CD4-positive, alpha-beta T cell treated with Interferon alpha-2 for 1 hour (primary cell): ENCODE results near the gene LAMC2.
"Not testable (repeated sequence)": the region's sequence is repeated elsewhere in the genome, so short reads cannot be mapped to it uniquely, and the experiment has no call there.

Experiments used
- DNase-seq, 2 donors: peaks; one replicate each; pipeline ENCODE4 v3.0.0-alpha.2; 2020 to 2022

The LAMC2 gene

DNA sequence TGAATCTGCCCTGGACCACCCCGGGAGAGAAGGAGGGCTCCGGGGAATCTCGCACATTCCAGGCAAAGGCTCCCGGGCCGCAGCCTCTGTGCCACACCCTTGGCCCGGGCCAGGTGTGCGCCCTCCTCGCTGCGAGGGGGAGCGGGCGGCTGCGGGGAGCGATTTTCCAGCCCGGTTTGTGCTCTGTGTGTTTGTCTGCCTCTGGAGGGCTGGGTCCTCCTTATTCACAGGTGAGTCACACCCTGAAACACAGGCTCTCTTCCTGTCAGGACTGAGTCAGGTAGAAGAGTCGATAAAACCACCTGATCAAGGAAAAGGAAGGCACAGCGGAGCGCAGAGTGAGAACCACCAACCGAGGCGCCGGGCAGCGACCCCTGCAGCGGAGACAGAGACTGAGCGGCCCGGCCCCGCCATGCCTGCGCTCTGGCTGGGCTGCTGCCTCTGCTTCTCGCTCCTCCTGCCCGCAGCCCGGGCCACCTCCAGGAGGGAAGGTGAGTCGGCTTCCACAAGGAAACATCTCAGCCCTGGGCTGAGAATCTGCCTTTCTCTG is at the start of gene LAMC2:
Gene LAMC2 (plus strand): TSS at position 324 of the 550 bp plus-strand sequence. CDS start 89 bp downstream, at position 413.
- no peak for DNase-seq

DNA sequence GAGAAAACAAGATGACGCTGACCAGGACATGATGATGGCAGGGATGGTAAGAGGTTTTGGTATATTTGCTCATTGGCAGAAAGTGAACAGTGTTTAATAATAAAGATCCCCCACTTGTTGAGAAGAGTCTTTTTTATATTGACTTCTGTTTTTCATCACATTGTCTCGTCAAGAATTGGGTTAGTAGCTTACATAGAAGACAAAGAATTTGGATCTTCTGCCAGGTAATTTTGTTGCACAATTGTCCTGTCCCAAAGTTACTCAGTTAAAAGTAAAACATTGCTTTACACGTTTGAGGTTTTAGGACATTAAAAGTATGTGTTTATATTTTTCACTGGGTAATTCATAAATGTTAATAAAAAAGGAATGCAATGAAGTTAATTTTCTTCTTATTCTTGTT is 48.3 kb upstream of the LAMC2 start:
- no peak for DNase-seq

DNA sequence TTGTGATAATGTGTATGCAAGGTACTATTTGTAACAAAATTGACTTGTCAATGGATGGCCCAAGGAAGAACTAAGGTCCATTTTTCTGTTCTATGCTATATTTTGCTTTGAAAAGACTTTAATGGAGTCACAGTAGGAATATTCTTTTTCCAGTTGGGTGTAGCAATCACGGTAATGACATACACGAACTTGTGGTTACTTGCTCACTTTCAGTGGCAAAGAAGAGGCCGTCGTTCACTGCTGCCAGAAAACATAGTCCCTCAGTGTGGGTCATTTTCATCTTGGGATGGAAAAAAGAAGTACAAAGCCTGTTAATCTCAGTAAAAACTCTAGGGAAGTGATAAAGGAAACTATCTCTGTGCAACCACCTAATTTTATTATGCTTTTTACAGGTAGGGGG is 47.8 kb upstream of the LAMC2 start:
- no peak for DNase-seq

DNA sequence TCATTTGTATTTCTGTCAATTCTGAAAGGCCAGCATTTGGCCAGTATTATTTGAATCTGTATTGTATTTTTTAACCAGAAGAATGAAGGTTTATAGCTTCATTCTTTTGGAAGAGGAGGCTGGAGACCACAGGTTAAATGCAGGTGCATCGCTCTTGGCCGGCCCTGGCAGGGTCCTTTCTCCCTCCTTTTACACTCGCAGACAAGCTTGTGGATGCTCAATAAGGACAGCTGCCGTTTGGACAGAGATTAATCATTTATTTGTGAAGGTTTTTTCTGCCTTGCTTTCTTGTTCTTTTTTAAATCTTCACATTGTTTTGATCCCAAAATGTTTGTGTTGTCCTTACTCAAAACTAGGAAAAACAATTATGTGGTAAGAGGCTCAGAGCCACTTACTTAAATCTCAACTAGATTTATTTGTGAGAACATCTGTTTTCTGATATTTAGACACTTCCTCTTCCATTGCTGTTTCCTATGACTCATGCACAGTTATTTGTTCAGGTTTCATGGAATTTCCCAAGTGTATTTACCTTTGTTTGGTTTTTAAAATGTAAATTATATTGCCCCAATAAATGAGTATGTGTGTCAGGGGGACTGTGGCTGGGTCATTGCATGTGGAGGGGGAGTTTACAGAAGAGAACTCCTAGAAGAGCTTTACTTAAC is 46.7 kb upstream of the LAMC2 start:
- DNase-seq = no peak

DNA sequence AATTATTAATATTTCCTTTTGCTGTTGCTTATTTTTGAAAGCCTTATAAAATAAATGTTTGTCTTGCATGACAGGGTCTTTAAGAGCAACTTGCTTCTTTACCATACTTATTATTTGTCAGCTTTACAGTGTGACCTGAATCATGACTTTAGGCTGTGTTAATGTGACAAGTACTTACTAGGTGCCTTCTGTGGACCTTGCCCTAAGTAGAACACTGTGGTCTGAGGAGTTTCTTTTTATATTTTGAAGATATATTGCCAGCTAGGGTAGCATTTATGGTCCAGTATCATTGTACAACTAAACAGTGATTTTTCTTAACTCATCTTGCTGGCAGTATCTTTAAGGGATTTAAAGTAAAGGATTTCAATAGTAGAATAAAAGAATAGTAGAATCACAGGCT is 45.4 kb upstream of the LAMC2 start:
- DNase-seq = no peak

DNA sequence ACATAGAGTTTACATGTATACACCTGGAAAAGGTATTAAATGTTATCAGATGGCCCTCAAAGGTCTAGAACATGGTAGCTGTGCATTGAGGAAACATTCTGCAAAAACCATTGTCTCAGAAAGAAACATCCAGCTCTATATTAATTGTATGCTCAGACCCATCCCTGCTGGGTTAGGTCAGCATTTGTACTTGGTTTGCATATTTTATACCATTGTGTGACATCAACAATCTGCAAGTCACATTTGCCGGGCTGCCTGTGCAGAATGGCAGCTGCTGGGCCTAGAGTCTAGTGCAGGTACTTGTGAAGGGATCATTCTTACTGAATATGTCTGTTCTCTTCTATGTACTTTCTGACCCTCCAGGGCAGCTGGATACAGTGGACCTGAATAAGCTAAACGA is 43.9 kb upstream of the LAMC2 start:
- no peak for DNase-seq

DNA sequence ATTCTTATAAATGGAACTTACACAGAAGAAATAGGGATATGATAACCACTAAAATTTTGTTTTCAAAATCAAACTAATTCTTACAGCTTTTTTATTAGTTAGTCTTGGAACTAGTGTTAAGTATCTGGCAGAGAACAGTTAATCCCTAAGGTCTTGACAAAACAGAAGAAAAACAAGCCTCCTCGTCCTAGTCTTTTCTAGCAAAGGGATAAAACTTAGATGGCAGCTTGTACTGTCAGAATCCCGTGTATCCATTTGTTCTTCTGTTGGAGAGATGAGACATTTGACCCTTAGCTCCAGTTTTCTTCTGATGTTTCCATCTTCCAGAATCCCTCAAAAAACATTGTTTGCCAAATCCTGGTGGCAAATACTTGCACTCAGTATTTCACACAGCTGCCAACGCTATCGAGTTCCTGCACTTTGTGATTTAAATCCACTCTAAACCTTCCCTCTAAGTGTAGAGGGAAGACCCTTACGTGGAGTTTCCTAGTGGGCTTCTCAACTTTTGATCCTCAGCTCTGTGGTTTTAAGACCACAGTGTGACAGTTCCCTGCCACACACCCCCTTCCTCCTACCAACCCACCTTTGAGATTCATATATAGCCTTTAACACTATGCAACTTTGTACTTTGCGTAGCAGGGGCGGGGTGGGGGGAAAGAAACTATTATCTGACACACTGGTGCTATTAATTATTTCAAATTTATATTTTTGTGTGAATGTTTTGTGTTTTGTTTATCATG is 42.3 kb upstream of the LAMC2 start:
- DNase-seq = no peak

DNA sequence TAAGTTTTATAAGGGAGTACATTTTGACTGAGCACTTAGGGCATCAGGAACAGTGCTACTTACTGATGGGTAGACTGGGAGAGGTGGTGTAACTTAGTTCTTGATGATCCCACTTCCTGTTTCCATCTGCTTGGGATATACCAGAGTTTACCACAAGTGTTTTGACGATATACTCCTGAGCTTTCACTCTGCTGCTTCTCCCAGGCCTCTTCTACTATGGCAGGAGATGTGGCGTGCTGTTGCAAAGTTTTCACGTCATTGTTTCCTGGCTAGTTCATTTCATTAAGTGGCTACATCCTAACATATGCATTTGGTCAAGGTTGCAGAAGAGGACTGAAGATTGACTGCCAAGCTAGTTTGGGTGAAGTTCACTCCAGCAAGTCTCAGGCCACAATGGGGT is 41.3 kb upstream of the LAMC2 start:
- DNase-seq = no peak

DNA sequence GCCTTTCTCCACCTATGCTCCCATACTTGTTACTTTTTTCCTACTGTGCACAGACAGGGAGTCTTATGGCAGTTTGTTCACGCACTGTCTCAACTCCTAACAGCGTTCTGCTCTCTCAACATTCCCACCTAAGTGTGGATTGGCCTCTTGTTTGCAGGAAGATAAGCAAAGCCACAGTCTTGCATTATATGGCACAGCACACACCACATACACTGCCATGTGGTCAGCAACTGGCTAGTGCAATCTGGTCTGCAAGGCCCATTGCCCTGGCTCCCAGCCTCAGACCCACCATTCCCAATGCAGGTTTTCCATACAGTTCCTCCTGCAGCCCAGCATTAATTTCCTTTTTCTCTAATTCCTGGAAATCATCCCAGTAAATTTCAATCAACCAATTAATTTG is 38.3 kb upstream of the LAMC2 start:
- DNase-seq = no peak

DNA sequence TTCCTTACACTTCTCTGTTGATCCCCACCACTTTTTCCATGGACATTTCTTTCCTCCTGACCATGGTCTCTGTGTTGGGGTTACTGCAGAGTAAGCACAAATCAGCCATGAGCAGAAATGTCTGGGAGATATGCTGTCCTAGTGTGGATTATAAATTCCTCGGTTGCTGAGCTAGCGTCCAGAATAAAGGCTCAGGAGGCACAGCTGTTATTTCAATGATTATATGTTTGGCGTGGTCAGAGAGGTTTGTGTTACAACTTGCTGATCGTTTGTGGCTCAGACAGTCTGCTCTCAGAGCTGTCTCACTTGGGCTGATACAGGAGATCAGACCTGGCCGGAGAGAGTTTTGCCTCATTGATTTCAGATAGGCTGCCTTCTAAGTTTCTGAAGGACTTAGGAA is 37.5 kb upstream of the LAMC2 start:
- DNase-seq = no peak

DNA sequence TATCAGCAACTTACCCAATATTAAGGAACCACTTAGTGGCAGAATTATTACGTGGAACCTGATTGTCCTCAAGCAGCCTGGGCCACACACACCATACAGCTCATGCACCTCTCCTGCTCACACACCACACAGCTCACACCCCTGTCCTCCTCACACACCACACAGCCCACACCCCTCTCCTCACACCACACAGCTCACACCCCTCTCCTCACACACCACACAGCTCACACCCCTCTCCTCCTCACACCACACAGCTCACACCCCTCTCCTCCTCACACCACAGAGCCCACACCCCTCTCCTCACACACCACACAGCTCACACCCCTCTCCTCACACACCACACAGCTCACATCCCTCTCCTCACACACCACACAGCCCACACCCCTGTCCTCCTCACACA is 36.8 kb upstream of the LAMC2 start:
- no peak for DNase-seq

DNA sequence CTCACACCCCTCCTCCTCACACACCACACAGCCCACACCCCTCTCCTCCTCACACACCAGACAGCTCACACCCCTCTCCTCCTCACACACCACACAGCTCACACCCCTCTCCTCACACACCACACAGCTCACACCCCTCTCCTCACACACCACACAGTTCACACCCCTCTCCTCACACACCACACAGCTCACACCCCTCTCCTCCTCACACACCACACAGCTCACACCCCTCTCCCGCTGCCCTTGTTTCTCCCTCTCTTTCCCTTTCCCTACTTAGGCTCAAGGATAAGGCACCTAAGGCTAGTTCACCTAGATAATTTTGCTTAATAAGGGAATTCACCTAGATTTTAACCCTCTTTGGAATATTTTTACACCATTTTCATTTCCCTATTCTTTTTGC is 36.0 kb upstream of the LAMC2 start:
- DNase-seq = not testable (repeated sequence)

DNA sequence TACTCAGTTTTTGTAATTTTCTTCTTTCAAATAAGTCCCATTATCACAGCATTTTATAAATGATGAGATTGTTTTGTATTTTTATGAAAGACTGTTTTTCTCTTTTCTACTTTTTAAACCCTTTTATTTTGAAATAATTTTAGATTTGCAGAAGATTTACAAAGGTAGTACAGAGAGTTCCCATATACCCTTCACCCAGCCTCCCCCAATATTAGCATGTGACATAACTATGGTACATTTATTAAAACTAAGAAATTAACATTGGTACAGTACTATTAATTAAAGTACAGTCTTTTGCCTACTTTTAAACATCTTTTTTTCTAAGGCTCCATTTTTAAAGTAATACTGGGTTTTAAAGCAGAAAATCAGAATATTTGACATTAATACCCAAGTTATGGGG is 35.6 kb upstream of the LAMC2 start:
- DNase-seq = no peak

DNA sequence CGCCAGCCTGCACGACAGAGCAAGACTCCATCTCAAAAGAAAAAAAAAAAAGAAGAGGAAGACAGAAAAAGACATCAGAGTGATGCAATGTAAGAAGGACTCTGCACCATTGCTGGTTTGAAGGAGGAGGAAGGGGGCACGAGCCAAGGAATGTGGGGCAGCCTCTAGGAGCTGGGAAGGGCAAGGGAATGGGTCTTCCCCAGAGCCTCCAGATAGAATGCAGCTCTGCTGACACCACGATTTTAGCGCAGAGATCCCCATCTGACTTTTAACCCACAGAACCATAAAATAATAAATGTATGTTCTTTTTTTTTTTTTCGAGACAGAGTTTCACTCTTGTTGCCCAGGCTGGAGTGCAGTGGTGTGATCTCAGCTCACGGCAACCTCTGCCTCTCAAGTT is 33.9 kb upstream of the LAMC2 start:
- no peak for DNase-seq

DNA sequence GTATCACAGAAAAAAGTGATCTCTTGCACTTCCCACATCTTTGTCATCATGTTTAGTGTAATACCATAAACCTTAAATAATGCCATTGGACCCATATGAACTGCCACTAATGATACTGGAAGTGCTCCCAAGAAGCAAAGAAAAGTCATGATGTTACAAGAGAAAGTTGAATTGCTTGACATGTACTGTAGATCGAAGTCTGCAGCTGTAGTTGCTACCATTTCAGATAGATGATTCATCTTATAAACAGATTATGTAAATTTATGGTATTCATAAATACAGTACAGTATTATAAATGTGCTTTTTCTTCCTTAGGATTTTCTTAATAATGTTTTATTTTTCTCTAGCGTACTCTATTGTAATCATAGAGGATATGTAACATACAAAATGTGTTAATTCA is 30.1 kb upstream of the LAMC2 start:
- no peak for DNase-seq

DNA sequence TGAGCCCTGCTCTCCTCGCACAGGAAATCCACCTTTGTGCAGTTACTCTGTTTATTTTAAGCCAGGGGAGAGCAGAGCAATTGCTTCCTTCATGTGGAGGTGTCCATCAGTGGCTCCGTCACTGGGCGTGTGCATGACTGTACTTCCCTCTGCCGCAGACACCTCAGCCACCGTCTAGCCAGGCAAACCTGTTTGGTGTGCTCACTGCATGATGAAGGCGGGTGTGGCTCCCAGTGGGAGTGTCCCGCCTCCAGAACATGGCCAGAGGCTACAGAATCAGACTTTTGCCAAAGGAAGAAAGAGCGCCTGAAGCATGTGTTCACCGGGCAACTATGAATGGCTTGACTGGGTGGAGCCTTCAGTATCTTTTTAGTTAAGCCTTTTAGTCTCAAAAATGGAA is 26.1 kb upstream of the LAMC2 start:
- no peak for DNase-seq

DNA sequence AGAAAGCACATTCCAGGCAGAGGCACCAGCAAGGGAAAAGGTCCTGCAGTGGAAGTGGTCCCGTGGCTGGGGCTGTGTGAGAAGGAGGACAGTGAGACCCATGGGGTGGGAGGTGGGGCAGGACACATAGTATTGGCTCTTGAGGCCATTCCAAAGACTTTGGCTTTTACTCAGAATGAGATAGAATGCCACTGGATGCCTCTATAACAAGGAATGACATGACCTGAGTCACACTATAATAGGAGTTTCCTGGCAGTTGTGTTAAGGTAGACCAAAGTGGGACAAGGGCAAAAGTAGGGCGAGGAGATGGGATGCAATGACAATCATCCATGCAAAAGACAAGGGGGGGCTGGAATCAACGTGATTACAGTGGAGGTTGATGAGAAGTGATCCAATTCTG is 24.7 kb upstream of the LAMC2 start:
- DNase-seq = no peak

DNA sequence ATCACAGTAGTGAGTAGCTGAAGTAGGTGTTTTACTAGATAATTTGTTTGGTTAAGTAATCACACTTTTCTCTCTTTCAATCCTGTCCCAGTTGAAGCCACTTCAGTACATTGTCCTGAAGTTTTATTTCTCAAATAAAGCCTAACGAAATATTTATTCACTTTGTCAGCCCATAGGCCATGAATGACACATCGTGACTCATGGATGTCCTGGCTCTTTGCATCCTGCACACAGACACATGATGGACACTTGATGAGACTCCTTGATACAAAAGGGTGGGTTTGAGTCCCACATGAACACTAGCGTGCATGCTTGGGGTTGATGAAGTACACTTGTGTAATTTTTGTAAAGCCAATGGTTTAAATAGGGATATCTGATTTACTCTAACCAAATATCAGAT is 22.7 kb upstream of the LAMC2 start:
- DNase-seq = no peak

DNA sequence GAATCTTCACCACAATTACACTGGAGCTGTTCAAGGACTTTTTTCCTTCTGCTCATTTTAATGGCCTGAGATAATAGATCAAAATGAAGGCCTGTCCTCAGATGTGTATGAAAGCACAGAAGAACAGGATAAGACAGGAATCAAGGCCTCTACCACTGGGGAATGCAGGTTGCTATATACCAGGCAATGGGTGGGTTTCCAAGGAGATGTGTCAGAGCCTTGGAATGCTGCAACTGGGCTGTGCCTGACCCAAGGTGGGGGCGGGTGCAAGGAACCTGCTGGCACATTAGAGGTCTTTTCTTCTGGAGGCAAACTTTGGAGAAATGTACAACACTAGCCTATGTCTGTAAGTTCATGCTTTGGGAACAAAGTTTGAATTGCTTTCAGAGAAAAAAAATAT is 21.7 kb upstream of the LAMC2 start:
- DNase-seq = no peak

DNA sequence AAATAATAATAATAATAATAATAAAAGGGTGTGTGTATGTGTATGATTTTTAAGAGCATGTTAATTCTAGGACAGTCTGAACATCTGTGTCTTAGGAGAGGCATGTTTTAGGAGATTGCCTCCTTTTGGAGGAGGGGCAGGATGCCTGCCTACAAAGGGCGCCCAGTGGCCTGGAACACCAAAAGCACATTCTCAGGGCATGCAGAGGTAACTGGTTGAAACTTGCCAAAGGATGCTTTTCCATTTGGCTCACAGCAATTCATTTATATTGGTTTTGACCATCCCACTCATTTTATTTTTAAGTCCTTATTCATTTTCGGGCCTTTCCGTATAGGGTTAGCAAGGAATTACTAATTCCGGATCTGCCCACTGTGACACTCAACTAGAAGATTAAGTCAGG is 21.1 kb upstream of the LAMC2 start:
- no peak for DNase-seq

DNA sequence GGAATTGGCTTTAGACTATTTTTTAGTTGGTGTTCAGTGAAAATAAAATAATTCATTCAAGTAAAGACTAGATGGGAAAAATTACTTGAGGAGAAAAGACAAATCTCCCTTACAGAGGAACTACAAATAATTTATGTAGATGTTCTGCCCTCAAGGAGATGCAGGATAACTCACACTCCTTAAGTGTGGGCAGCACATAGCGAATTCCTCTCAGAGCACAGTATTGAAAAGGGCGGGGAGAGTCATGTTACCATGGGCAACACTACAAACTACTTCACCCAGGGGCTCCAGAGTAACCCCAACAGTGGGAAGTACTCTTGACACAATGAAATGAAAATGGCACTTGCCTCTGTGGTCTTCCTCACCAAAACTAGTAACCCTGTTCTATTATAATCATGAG is 20.6 kb upstream of the LAMC2 start:
- no peak for DNase-seq

DNA sequence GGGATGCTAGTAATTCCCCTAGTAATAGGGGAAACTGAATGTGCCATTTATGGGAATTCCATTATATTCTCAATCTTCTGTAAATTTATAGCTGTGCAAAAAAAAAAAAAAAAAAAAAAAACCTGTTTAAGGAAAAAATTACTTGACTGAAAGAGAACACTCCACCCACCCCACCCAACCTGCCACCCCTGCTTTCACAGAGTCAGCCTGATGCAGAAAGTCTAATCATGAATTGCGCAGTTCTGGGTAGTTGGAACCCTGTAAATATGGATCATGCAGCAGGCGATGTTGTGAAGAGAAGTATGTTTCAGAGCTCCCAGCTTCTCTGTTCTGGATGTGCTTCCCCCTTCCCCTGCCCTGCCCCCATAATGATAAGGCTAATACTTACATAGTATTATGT is 19.6 kb upstream of the LAMC2 start:
- no peak for DNase-seq

DNA sequence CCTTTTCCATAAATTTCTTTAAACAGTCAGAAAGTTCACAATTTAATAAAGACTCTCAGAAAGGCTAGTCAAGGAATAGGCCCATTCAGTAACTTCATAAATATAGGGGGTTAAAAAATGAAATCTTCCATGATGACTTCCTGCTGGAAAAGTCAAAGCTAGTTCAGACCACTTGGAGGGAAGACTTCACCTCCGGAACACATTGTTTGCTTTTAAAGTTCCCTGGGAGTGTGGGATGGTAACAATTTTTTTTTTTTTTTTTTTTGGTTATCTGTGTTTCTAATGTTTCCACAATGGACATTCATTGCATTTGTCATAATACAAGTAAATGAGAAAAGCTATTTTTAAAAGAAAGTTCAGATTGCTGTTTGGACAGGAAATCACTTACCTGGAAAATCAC is 18.4 kb upstream of the LAMC2 start:
- DNase-seq = no peak

DNA sequence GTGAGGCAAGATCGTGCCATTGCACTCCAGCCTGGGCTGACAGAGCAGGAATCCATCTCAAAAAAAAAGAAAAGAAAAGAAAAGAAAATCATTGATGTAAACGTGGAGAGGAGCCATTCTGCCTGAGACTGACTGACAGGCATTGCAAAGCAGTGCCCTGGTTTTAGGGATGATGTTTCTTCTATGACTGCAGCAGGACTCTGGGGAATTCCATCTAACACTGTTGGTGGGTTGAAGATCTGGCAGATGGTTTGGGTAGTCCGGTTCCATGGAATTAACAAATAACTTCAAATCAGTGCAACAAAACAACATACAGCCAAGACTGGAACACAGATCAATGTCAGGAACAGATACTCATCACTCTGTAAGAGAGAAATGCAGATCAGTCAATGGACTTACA is 17.8 kb upstream of the LAMC2 start:
- DNase-seq = no peak

DNA sequence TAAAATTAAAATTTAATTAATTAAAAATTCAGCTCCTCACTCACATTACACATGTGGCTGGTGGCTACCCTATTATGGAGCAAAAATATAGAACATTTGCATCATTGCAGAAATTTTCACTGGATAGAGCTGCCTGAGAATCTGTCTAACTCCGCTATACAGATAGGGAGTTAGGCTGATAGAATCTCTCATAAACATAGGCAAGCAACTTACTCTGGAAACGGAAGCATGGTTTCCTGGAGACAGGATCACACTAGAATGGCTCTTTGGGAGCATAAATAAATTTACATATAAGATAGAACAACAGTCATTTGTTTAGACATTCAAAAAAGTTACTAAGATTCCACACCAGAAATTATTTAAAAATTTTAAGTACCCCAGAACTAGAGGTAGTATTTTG is 12.2 kb upstream of the LAMC2 start:
- DNase-seq = no peak
